Breast epithelium (tissue), 4 donors: Measurements from ENCODE around the gene SLC25A21. TPM values are rescaled to one million over a fixed set of nuclear protein-coding genes. Genes with fewer than 3 reads are reported as not detected.

Experiments
- DNase-seq, 2 donors: peaks; one replicate each; pipeline ENCODE4 v3.0.0-alpha.2; 2019; ENCODE audit warnings: low spot score in 2 of 2
- H3K27ac ChIP-seq, 2 donors: fragments of 200-600 bp; sonication (generic) in 1 of 2; one replicate each; pipeline ENCODE4 v1.5.1; 2016 to 2019; ENCODE audit warnings: mild to moderate bottlenecking in 1 of 2
- H3K27me3 ChIP-seq, 2 donors: fragments of 200-600 bp; sonication (generic) in 1 of 2; one replicate each; pipeline versions ENCODE4 v1.5.1 to v1.6.0; 2017 to 2019; ENCODE audit warnings: control low read depth in 1 of 2, mild to moderate bottlenecking in 1 of 2
- H3K36me3 ChIP-seq: fragments of 200-600 bp; one replicate; pipeline ENCODE4 v1.5.1; 2019
- H3K4me1 ChIP-seq, 2 donors: fragments of 200-600 bp; sonication (generic); one replicate each; pipeline ENCODE4 v1.5.1; 2016 to 2019; ENCODE audit warnings: control low read depth in 1 of 2
- H3K4me3 ChIP-seq, 3 donors: fragments of 200-600 bp; sonication (generic); 1 replicate in 2 of 3; 2 replicates in 1 of 3; pipeline ENCODE4 v1.5.1; 2016 to 2019; ENCODE audit warnings: mild to moderate bottlenecking in 3 of 3, moderate library complexity in 2 of 3
- H3K9me3 ChIP-seq, 2 donors: fragments of 200-600 bp; sonication (generic) in 1 of 2; one replicate each; pipeline ENCODE4 v1.5.1; 2016 to 2019; ENCODE audit warnings: control low read depth in 1 of 2
- POLR2A ChIP-seq: fragments of 450-650 bp; IDR thresholded peaks from one replicate; pipeline ENCODE4 v1.6.1; 2016; ENCODE audit warnings: antibody characterized with exemption, mild to moderate bottlenecking, moderate library complexity
- POLR2AphosphoS5 ChIP-seq, 3 donors: sonication (generic); formaldehyde crosslinking; IDR thresholded peaks; one replicate each; pipeline ENCODE4 v1.6.1; 2017; ENCODE audit warnings: antibody characterized with exemption in 3 of 3
- intact Hi-C: fragments of 100-400 bp; cut with DNase I; formaldehyde crosslinking; loops from one replicate; pipeline ENCODE4 v1.15.1; 2023; ENCODE audit warnings: low total_unique reads
- total RNA-seq, 3 donors: library from RNA; depleted of rRNA; stranded (reverse); fragments of >200 nt; gene quantifications; one replicate each; pipeline ENCODE4 v1.1.0, GENCODE V29; 2016
- TF ChIP-seq, protein P1 (sequence below), 3 donors: fragments of 450-650 bp; IDR thresholded peaks; one replicate each; pipeline ENCODE4 v1.5.1; 2016 to 2017; ENCODE audit warnings: antibody characterized with exemption in 3 of 3, mild to moderate bottlenecking in 3 of 3, moderate library complexity in 3 of 3

SLC25A21 gene
- total RNA-seq, 3 donors from 2014 or later, result 0.66 to 2.3 (median 1.6) TPM

DNA sequence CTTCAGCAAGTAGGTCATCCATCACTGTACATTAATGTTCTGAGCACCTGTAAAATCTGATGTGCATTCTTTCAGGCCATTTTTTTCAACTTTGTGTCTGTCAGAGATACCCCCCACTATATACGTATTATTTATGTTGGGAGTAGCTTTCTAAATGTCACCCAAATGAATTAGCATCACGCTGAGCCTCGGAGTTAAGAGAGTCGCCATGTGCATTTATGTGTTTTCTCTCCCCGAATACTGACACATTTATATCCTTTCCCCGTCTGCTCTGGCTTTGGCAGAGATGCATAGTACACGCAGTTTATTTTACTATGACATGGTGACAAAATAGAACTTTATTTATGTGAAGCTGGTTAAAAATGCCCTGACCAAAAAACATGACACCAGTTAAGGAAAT is 216.4 kb downstream of the SLC25A21 start:
- intact Hi-C loops, result no loop called here
- H3K4me3 ChIP-seq, result no peak overlapping the region
- no peaks in the 10 kb centered on the region for H3K36me3 ChIP-seq
- no peak overlapping the region for H3K27ac ChIP-seq
- no peaks in the 10 kb centered on the region for H3K9me3 ChIP-seq
- DNase-seq, result no peak
- no peaks in the 10 kb centered on the region for H3K27me3 ChIP-seq
- TF ChIP-seq, protein P1, sequence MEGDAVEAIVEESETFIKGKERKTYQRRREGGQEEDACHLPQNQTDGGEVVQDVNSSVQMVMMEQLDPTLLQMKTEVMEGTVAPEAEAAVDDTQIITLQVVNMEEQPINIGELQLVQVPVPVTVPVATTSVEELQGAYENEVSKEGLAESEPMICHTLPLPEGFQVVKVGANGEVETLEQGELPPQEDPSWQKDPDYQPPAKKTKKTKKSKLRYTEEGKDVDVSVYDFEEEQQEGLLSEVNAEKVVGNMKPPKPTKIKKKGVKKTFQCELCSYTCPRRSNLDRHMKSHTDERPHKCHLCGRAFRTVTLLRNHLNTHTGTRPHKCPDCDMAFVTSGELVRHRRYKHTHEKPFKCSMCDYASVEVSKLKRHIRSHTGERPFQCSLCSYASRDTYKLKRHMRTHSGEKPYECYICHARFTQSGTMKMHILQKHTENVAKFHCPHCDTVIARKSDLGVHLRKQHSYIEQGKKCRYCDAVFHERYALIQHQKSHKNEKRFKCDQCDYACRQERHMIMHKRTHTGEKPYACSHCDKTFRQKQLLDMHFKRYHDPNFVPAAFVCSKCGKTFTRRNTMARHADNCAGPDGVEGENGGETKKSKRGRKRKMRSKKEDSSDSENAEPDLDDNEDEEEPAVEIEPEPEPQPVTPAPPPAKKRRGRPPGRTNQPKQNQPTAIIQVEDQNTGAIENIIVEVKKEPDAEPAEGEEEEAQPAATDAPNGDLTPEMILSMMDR (IDR thresholded peaks at IDR 0.05), result no peak
- no peak for TF ChIP-seq POLR2A
- TF ChIP-seq POLR2AphosphoS5 (IDR thresholded peaks at IDR 0.05), result no peak
- no peaks in the 10 kb centered on the region for H3K4me1 ChIP-seq

DNA sequence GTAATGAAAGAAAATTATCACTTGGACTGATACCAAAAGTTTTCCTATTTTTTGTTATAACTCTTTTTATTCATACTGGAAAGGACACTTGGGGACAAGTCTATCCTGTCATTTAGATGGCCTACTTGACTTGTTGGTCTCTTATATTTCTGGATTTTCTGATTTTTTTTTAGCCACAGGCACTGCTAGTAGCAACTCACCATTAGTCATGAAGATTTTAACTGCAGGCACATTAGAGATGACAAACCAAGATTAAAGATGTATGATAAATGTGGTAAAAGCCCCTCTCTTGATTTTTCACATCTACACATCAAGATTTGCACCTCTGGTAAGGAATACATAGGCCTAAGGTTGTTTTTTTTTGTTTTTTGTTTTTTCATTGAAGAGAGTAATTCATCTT is 217.0 kb downstream of the SLC25A21 start:
- TF ChIP-seq POLR2AphosphoS5 (IDR thresholded peaks at IDR 0.05) (no peak), POLR2A (no peak)
- TF ChIP-seq, protein P1 (IDR thresholded peaks at IDR 0.05), result no peak
- DNase-seq, result no peak
- Histone ChIP-seq H3K27me3 (no peaks in the 10 kb centered on the region), H3K36me3 (no peaks in the 10 kb centered on the region), H3K4me3 (no peak overlapping the region), H3K9me3 (no peaks in the 10 kb centered on the region), H3K27ac (no peak overlapping the region), H3K4me1 (no peaks in the 10 kb centered on the region)
- intact Hi-C loops, result no loop called here

DNA sequence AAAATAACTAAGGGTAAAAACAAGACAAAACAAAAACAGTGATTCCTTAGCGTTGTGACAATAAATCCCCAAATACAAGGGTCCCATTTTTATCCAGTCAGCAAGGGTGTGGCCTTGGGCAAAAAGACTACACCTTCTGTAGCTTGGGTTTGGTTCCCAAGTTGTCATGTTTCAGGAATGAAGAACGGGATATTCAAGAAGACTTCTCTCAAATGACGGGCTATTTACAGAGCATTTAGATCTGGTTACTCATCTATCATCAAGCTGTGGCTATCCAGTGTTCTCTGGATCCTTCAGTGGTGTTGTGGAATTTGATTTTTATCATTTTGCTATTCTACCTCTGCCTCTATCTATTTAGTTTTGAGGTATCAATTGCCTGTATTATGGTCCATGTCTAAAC is 219.7 kb downstream of the SLC25A21 start:
- H3K9me3 ChIP-seq, result no peaks in the 10 kb centered on the region
- TF ChIP-seq POLR2AphosphoS5 (IDR thresholded peaks at IDR 0.05), result no peak
- TF ChIP-seq, protein P1 (IDR thresholded peaks at IDR 0.05), result no peak
- no peak for TF ChIP-seq POLR2A
- no peaks in the 10 kb centered on the region for H3K4me1 ChIP-seq
- DNase-seq, result no peak
- intact Hi-C loops, result no loop called here
- H3K27me3 ChIP-seq, result no peaks in the 10 kb centered on the region
- H3K36me3 ChIP-seq, result no peaks in the 10 kb centered on the region
- no peak overlapping the region for H3K4me3 ChIP-seq
- no peak overlapping the region for H3K27ac ChIP-seq

DNA sequence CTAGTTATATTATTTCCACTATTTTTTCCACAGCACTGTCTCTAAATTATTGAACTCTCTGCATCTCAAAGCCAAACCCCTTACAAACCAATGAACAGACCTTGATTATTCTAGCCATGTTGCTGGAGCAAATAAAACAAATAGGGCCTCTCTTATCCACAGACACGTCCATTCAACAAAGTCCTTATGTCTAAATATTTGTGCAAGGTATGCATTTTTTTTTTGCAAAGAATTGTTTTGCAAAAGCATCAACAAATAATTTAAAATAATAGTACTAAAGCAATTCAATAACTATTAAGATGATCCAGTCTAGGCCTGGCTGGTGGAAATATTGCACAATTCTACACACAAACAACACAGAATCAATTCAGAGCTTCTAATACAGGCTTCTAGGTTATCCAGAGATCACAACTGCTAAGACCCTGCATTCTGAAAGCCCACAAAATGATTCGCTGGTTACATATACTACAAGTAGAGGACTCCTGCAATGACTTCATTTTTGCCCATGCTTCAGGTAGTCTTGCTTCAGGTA is 221.0 kb downstream of the SLC25A21 start:
- H3K9me3 ChIP-seq, result no peaks in the 10 kb centered on the region
- H3K36me3 ChIP-seq, result no peaks in the 10 kb centered on the region
- H3K27me3 ChIP-seq, result no peaks in the 10 kb centered on the region
- intact Hi-C loops, result no loop called here
- no peak overlapping the region for H3K27ac ChIP-seq
- no peak for TF ChIP-seq POLR2A
- TF ChIP-seq POLR2AphosphoS5 (IDR thresholded peaks at IDR 0.05), result no peak
- TF ChIP-seq, protein P1 (IDR thresholded peaks at IDR 0.05), result no peak
- no peaks in the 10 kb centered on the region for H3K4me1 ChIP-seq
- H3K4me3 ChIP-seq, result no peak overlapping the region
- no peak for DNase-seq

DNA sequence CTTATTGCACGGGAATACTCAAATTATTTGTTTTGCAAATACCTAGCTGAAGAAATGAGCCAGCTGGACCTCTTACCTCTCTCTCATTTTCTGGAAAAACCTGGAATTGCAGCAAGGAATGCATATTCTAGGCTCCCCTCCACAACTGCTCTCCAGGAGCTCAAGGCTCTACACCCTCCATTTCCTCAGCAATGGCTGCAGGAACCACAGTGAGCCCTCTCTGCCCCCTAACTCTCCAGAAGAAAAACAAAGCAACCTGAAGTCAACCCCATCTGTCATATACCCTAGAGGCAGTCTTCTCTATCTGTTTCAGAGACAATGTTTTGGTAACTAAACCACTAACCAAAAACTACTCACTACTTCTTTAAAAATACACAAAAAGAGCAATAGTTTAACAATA is 221.6 kb downstream of the SLC25A21 start:
- H3K4me3 ChIP-seq, result no peak overlapping the region
- no peak for TF ChIP-seq POLR2AphosphoS5 (IDR thresholded peaks at IDR 0.05)
- TF ChIP-seq, protein P1 (IDR thresholded peaks at IDR 0.05), result no peak
- TF ChIP-seq POLR2A, result no peak
- no peaks in the 10 kb centered on the region for H3K4me1 ChIP-seq
- H3K27ac ChIP-seq, result no peak overlapping the region
- no peaks in the 10 kb centered on the region for H3K27me3 ChIP-seq
- DNase-seq, result no peak
- intact Hi-C loops, result no loop called here
- no peaks in the 10 kb centered on the region for H3K36me3 ChIP-seq
- no peaks in the 10 kb centered on the region for H3K9me3 ChIP-seq
